GM20431 (cell line): ENCODE measurements around the gene KNDC1.
"Not testable (repeated sequence)": the region's sequence is repeated elsewhere in the genome, so short reads cannot be mapped to it uniquely, and the experiment has no call there.

ENCODE experiments used
- in situ Hi-C: fragments of 300-500 bp; cut with MseI, MboI; formaldehyde crosslinking; loops from one replicate; pipeline ENCODE4 v1.15.0; 2020; ENCODE audit warnings: low sequenced_read_pairs; ENCODE audit not compliant: unreplicated experiment

Gene KNDC1

DNA sequence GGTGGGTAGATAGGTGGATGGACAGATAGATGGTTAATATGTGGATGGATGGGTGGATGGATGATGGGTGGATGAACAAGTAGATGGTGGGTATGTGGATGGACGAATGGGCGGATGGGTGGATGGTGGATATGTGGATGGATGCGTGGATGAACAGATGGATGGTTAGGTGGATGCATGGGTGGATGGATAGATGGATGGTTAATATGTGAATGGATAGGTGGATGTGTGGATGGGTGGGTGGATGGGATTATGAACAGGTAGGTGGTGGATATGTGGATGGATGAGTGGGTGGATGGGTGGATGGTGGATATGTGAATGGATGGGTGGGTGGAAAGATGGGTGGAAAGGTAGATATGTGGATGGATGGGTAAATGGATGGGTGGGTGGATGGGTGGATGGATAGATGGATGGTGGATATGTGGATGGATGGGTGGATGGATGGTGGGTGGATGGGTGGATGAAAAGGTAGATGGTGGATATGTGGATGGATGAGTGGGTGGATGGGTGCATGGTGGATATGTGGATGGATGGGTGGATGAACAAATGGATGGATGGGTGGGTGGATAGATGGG lies 14.8 kb downstream of the KNDC1 start:
- in situ Hi-C loops = no loop called here

DNA sequence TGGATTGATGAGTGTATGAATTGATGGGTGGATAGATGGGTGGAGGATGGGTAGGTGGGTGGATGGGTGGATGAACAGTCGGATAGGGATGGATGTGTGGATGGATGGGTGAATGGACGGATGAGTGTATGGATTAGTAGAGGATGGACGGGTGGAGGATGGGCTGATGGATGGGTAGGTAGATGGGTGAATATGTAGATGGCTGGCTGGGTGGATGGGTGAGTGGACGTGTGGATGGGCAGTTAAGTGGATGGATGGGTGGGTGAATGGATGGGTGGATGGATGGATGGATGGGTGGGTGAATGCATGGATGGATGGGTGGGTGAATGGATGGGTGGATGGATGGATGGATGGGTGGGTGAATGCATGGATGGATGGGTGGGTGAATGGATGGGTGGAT lies 15.6 kb downstream of the KNDC1 start:
- in situ Hi-C loops = not testable (repeated sequence)

GRCh38 chr10:133176546-133176945 lies 16.5 kb downstream of the KNDC1 start:
- in situ Hi-C loops = no loop called here

- in situ Hi-C loops = no loop called here
Observed at GRCh38 chr10:133177380-133178157, 17.6 kb downstream of the KNDC1 start.

DNA sequence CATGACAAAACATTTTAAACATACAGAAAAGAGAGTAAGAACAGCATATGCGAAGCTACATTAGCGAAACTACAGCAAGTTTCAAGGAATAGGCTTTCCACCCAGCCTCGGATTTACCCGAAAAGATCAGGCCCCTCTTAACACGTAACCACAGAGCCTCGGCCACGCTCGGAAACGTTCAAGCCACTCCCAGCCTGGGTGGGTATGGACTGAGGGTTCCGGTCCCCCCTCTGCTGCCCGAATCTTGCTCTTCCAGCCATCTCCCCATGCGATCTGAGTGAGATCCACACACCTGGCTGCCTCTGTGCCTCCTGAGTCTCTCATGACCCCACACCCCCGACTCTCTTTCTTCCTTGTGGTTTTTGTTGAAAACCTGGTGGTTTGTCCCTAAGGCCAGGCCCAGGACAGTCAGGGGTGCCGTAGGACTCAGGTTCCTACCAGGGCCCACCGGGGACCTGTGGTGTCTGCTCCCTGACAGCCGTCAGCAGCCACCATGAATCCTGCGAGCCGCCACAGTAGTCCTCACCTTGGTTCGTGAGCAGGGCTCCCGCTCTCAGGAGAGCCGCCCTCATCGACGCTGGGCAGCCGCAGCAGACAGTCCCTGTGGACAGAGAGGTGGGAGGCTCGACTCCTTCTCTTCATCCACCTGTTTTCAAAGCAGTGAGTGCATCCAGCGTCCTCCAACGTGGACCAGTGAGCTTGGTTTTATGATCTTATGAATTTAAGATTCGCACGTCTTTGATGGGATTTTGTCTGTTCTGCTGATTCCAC lies 18.5 kb downstream of the KNDC1 start:
- in situ Hi-C loops = no loop called here

GRCh38 chr10:133179128-133179520 lies 19.1 kb downstream of the KNDC1 start:
- in situ Hi-C loops = no loop called here

- in situ Hi-C loops = no loop called here
Observed at GRCh38 chr10:133179651-133180050, 19.6 kb downstream of the KNDC1 start.

DNA sequence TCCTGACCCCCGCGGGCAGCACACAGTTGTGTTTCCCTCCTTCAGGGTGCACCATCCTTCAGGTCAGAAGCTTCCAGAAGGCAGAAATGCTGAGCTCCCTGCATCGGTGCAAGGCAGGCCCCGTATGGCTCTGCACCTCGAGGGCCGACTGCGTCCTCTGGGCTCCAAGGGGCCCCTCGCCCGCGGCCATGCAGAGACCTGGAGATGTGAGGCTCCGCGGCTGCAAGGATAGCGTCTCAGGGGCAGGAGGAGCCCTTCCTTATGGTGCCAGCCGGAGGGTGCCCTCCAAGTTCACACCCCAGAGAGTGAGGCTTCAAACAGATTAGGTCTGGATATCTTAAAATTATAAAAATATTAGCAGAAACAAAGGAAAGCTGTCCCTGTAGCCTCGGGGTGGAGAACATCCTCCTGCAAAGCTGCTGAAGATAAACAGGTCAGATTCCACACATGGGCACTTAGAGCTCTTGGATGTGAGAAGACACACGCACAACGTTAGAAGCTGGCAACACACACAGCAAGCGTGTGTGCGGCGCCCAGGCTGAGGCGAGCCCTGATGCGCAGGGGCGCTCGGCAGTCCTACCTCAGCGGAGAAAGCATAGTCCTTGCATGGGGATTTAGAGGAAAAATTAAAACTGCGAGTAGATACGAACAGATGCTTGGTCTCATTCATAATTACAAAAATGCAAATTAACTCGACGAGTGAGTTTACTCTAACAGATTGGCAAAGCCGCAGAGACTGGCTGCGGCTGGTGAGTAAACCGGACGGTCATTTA lies 20.4 kb downstream of the KNDC1 start:
- in situ Hi-C loops = no loop called here

DNA sequence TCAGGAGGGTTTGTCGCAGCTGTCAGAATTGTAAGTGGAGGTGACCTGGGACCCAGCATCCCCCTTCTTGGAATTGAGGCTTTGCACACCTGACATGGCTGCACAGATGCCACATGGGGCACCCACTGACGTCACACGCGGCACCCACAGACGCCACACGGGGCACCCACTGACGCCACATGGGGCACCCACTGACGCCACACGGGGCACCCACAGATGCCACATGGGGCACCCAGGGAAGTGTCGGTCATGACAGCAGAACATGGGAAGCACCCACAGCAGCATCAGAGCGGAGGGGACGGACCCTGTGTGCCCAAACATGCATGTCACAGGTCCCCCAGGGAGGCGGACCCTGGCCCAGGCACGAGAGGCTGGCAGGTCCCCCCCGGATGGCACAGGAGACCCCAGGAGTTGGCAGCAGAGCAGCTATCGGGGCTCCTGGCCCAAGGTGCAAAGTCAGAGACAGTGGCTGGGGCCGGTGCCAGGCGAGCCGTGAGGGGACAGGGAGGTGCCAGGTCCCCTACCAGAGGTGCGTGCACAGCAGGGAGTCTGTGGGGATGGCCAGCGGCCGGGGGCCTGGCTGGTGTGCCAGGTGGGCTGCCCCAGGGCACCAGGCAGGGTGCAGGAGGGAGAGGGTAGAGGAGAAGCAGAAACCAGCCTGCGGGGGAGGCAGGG lies 21.1 kb downstream of the KNDC1 start:
- in situ Hi-C loops = no loop called here

- in situ Hi-C loops = no loop called here
Observed at GRCh38 chr10:133182190-133182589, 22.2 kb downstream of the KNDC1 start.

GRCh38 chr10:133182791-133183645 lies 23.0 kb downstream of the KNDC1 start:
- in situ Hi-C loops = no loop called here

DNA sequence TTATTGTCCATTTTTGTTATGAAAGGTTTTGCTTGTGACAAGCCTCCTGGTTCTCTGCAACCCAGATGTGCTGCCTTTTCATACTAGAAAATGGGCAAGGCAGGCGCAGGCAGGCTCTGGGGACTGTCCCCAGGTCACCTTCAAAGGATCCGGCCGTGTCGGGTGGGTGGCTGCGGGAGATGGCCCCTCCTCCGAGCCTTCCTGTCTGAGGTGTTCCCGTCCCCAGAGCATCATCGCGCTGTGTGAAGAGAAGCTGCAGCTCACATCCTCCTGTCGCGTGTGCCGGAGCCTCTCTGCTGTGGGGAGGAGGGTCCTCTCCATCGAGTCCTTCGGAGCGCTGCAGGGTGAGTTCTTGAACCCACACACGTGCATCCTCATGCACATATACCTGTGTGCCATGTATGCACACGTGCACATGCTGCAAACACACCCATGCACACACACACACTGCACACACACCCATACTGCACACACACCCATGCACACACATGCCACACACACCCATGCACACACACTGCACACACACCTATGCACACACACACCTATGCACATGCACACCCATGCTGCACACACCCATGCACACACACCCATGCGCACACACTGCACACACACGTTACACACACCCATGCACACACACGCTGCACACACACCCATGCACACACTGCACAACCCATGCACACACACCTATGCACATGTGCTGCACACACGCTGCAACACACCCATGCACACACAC lies 23.8 kb downstream of the KNDC1 start:
- in situ Hi-C loops = no loop called here

DNA sequence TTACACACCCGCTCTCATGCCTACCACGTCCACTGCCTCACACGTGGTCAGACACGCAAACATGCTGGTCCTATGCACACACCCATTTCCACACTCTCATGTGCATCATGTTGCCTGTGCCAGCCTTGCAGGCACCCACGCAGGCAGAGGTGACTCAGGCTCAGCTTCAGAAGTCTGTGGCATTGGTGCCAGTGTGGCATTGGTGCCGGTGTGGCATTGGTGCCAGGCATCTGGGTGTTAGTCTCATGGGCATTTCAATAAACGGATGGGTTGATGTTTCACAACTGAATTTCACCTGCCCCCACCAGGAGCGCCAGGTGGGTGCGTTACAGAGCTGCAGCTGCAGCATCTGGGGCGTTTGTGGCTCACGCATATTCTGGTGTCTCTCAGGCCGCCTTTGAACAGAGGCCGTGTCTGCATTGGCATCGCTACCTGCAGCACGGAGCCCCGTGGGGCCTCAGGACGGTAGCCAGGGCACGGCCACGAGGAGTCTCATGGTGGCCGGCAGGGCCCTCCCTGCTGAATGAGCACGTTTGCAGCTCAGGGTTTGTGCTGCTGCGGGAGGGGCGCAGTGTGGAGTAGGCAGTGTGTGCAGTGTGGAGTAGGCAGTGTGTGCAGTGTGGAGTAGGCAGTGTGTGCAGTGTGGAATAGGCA lies 24.7 kb downstream of the KNDC1 start:
- in situ Hi-C loops = no loop called here

- in situ Hi-C loops = no loop called here
Observed at GRCh38 chr10:133185421-133185820, 25.4 kb downstream of the KNDC1 start.

GRCh38 chr10:133185916-133186315 lies 25.9 kb downstream of the KNDC1 start:
- in situ Hi-C loops = no loop called here

DNA sequence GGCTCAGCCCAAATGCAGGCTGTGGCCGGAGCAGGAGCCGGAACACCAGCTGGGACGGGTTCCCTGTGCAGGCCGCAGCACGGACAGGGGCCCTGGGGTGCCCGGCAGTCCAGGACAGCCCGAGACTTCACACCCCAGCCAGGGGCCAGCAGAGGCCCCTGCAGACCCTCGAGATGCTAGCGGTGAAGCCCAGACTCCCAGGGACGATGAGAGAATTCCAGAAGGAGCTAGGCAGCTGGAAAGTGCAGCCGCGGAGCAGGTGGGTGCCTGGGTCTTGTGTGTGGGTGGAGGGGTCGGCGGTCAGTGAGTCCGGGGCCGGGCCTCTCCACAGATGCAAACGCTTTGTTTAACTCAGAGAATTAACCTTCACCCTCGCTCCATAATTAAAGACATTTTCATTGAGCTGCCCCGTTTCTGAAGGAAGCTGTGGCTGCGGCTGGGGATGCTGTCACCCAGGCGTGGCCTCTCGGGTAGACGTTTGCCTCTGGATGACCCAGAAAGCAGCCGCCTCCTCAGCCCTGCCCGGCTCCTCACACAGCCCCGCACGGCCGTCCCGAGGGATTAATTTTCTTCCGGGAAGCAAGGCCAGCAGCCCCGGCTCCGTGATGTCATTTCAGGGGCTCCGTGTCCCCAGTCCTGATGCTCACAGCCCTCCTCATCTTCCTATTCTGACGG lies 26.5 kb downstream of the KNDC1 start:
- in situ Hi-C loops = no loop called here
